ENCODE results near the gene CWF19L2.

DNA sequence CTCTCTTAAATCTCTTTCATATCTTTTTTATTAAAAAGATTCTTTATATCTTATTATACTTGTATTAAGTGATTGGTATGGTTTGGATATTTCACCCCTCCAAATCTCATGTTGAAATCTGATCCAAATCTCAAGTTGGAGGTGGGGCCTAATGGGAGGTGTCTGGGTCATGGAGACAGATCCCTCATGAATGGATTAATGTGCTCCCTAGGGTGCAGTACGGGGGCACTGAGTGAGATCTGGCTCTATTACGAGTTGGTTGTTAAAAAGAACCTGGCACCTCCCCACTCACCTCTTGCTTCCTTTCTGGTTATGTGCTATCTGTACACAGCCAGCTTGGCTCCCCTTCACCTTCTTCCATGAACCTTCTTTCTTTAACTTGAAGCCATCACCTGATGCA is 149.6 kb downstream of the CWF19L2 start:
- TF ChIP-seq, protein P1, sequence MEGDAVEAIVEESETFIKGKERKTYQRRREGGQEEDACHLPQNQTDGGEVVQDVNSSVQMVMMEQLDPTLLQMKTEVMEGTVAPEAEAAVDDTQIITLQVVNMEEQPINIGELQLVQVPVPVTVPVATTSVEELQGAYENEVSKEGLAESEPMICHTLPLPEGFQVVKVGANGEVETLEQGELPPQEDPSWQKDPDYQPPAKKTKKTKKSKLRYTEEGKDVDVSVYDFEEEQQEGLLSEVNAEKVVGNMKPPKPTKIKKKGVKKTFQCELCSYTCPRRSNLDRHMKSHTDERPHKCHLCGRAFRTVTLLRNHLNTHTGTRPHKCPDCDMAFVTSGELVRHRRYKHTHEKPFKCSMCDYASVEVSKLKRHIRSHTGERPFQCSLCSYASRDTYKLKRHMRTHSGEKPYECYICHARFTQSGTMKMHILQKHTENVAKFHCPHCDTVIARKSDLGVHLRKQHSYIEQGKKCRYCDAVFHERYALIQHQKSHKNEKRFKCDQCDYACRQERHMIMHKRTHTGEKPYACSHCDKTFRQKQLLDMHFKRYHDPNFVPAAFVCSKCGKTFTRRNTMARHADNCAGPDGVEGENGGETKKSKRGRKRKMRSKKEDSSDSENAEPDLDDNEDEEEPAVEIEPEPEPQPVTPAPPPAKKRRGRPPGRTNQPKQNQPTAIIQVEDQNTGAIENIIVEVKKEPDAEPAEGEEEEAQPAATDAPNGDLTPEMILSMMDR (IDR thresholded peaks at IDR 0.05), result no peak
- TF ChIP-seq EZH2 (IDR thresholded peaks at IDR 0.05) (no peak), EZH2phosphoT487 (IDR thresholded peaks at IDR 0.05) (no peak)

All from neural progenitor cell (in vitro differentiated cells).